GM23248 (cell line): ENCODE data around the gene PTPN5.

Experiments
- EZH2 ChIP-seq: fragments of 200-600 bp; sonication (generic); IDR thresholded peaks from 2 replicates; pipeline ENCODE4 v1.6.1; 2018; ENCODE audit warnings: antibody characterized with exemption, mild to moderate bottlenecking; ENCODE audit not compliant: insufficient read depth, poor library complexity, severe bottlenecking
- EZH2phosphoT487 ChIP-seq: fragments of 200-600 bp; sonication (generic); IDR thresholded peaks from 2 replicates; pipeline ENCODE4 v1.6.1; 2018; ENCODE audit warnings: antibody characterized with exemption, moderate library complexity, mild to moderate bottlenecking, low read depth; ENCODE audit not compliant: insufficient read depth

DNA sequence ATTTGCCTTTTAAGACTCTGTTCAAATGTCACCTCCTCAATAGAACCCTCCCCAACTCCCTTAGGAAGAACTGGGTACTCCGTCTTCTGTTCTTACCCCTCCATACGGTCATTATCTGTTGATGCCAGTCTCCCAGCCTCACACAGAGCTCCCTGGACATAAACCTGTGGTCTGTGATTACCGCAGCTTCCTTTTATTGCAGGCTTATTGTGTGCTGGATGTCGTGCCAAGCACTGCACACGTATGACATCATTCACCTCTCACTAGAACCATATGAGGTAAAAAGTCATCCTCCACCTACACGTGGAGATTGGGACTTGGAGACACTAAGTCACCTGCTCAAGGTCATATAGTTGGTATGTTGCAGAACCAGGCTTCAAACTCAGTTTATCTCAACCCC is 15.3 kb downstream of the PTPN5 start:
- no peak for TF ChIP-seq EZH2
- no peak for TF ChIP-seq EZH2phosphoT487
